Keratinocyte (primary cell): ENCODE measurements around the gene STYXL1.

Experiments
- EZH2 ChIP-seq: IDR thresholded peaks from one replicate; pipeline ENCODE4 v1.6.1; 2012; ENCODE audit warnings: inconsistent platforms, mild to moderate bottlenecking, low read length, moderate library complexity
- TF ChIP-seq, protein P1 (sequence below), 3 experiments: IDR thresholded peaks in 1 of 3; conservative IDR thresholded peaks in 1 of 3; optimal IDR thresholded peaks in 1 of 3; 2 replicates in 2 of 3; 3 replicates in 1 of 3; pipeline versions ENCODE3 to v1.5.1; 2011; ENCODE audit warnings: low read length in 3 of 3, mild to moderate bottlenecking in 3 of 3, moderate library complexity in 2 of 3, control low read depth in 1 of 3, inconsistent platforms in 1 of 3; ENCODE audit not compliant: insufficient read depth in 2 of 3; ENCODE audit errors: extremely low read depth in 1 of 3

DNA sequence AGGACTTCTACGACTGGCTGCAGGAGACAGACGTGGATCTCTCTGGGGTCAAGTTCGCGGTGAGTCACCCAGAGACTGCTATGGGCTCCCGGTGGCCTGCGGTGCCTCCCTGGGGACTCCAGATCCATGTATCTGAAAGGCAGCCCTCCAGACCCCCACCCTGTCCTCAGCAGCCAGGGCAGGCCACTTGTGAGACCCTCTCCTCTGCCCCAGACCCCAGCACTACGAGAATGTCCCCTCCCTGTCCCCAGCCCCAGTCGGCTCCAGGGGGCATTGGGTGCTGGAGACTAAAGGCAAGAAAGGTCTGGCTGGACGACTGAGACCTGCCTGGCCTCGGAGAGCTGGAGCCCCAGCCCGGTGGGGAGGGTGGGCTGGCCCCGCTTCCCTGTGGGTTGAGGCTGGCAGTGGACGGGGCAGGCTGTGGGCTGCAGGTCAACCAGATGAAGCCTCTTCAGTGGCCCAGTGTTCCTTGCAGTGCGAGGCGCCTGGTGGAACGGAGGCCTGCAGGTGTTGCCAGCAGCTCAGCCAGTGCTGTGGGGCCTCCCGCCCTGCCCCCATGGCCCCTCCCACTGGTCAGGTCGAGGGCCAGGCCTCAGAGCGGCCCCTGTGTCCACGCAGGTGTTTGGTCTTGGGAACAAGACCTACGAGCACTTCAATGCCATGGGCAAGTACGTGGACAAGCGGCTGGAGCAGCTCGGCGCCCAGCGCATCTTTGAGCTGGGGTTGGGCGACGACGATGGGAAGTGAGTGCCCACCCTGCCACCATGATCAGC is 67.2 kb downstream of the STYXL1 start:
- TF ChIP-seq, protein P1, sequence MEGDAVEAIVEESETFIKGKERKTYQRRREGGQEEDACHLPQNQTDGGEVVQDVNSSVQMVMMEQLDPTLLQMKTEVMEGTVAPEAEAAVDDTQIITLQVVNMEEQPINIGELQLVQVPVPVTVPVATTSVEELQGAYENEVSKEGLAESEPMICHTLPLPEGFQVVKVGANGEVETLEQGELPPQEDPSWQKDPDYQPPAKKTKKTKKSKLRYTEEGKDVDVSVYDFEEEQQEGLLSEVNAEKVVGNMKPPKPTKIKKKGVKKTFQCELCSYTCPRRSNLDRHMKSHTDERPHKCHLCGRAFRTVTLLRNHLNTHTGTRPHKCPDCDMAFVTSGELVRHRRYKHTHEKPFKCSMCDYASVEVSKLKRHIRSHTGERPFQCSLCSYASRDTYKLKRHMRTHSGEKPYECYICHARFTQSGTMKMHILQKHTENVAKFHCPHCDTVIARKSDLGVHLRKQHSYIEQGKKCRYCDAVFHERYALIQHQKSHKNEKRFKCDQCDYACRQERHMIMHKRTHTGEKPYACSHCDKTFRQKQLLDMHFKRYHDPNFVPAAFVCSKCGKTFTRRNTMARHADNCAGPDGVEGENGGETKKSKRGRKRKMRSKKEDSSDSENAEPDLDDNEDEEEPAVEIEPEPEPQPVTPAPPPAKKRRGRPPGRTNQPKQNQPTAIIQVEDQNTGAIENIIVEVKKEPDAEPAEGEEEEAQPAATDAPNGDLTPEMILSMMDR (optimal IDR thresholded peaks at IDR 0.05 in 1 of 3, IDR thresholded peaks at IDR 0.05 in 1 of 3, conservative IDR thresholded peaks at IDR 0.05 in 1 of 3; ENCODE audit: extremely low read depth in 1 of 3, insufficient read depth in 2 of 3, low read length in 3 of 3): no peak
- no peak for TF ChIP-seq EZH2
